HG03108 (cell line): ENCODE data around the gene RIIAD1.

ENCODE experiments used
- ATAC-seq: cut with Tn5 transposase; IDR thresholded peaks from one replicate; pipeline ENCODE4 v1.9.1; 2021; ENCODE audit warnings: moderate library complexity; ENCODE audit not compliant: unreplicated experiment

The RIIAD1 gene

DNA sequence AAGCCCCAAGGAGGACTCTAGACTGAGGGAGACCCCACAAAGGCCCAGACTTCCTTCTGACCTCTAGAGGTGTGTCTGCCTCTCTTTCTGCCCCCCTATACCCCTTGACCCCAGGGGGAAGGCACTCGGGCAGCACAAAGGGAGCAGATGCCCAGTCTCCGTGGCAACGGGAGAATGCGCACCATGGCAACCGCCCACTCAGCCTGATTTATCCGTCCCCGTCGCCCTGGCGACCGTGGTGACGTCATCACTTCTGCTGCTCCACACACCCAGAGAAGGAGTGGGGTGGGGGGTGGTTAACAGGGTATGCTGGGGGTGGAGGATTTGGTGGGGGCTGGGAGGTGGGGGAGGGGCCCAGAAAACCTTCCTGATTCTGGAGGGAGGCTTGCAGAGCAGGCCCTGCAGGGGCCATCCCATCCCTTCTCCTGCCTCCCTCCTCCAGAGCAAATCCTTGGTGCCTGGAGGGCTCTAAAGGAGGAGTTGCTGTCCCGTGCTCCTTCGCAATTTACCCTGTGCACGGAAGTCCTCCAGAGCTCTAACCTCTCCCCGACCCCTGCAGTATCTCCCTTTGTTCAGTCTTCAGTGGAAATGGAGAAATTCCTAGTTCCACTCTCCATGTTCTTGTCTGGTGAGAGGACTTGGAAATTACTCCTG lies 11.0 kb upstream of the RIIAD1 start:
- no peak for ATAC-seq

GRCh38 chr1:151711044-151711800 lies 10.1 kb upstream of the RIIAD1 start:
- no peak for ATAC-seq

DNA sequence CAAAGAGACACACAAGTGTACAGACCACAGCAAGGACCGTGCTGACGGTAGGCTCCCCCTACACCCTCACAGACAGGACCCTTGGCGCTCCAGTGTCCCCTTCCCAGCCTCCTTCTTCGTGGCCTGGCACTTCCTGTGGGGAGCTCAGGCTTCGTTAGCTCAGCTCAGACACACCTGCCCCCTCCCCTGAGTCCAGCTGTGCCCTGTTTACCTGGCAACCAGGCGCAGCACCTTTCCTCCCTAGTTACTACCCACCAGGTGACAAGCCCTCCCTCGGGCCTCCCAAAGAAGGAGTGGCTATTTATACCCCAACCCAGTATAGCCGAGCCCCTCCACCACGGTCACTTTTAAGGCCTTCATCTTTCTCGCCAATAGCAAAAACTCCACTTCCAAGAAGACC lies 9.4 kb upstream of the RIIAD1 start:
- no peak for ATAC-seq

- ATAC-seq, result no peak
These were observed 8.3 kb upstream of the RIIAD1 start for GRCh38 chr1:151713044-151713443.

GRCh38 chr1:151713874-151714273 lies 7.4 kb upstream of the RIIAD1 start:
- ATAC-seq, result no peak

- ATAC-seq, result no peak
These were observed 6.2 kb upstream of the RIIAD1 start for GRCh38 chr1:151714820-151715725.

DNA sequence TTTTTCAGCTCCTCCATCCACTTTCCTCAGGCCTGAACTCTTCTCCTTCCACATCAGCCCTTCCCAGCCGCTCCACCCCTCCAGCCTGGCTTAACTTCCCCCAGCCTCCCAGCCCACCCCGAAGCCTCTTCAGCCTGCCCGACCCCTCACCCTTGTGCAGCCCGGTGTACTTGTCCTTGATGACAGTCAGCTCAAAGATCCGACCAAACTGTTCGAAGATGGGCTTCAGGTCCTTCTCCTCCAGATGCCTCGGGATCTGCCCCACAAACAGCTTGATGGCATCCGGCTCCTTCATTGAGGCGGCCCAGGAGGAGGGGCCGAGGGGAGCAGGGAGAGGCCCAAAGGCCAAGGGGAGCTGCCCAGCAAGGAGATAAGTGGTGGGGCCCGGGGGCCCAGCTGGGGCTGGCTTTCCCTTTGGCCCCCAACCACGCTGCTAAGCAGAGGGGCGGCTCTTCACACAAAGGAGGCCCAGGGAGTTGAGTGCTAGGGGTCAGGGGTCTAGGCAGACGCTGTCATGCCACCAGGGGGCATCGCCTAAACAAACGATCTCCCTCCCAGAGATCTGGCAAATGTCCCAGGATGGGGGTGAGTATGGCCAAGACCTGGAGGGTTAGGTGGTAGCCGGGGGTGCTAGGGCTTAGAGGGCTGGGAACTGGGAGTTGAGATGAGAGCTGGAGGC lies 5.5 kb upstream of the RIIAD1 start:
- ATAC-seq, result no peak

- ATAC-seq, result no peak
These were observed 4.9 kb upstream of the RIIAD1 start for GRCh38 chr1:151716405-151716762.

DNA sequence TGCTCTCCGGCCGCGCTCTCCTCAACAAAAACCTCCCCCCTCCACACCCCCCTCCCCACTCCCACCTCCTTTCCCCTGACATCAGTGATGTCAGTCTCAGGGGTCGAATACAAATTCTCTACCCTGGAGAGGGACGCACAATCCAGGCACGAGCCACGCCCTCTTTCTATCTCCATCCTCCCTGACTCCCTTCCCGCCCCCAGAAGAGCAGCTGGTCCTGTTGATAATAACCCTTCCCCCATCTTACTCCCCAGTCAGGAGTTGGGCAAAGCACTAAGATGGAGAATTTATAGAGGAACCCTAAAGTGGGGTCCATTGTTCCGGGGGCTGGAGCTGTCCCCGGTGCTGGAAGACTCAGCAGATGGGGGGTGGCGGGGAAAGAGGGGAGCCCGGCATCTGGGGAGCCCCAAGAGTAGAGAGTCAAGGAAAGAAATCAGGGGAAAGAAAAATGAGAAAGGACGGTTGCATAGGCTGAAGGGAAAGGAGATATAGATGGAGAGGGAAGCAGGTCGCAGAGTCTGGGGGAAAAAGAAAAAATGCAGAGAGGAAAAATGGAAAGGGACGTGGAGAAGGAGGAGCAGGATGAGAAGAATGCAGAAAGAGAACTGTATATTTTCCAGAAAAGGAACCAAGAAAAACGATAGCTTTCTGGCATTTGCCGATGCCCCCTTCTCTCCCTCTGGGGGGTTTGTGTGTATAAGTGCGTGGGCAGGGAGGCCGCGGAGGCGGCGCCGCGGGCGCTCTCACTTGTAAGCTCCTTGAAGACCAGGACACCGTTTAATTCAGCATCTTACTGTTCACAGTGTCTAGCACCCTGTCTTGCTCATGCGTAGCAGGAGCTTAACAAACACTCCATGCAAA lies 4.3 kb upstream of the RIIAD1 start, which contains the start of gene CELF3:
TSS of gene CELF3 (minus strand) at position 33 of the 861 bp plus-strand sequence. CDS start 783 bp downstream, outside the sequence.
- ATAC-seq, result no peak

DNA sequence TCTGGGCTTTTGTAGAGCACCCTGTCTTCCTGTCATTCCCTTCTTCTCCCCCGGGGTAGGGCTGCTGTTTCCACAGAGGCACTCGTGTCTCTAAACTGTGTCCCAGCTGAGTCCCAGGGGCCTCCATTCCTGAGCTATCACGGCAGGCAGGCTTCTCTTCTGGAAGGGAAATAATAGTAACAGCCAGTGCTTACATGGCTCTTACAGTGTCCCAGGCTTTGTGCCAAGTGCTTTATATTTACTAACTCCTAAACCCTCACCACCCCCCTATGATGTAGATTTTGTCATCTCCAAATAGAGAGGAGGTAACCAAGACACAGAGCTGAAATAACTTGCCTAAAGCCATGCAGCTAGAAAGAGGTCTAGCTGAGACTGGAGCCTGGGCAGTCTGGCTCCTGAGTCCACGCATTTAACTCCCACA lies 3.3 kb upstream of the RIIAD1 start:
- no peak for ATAC-seq

DNA sequence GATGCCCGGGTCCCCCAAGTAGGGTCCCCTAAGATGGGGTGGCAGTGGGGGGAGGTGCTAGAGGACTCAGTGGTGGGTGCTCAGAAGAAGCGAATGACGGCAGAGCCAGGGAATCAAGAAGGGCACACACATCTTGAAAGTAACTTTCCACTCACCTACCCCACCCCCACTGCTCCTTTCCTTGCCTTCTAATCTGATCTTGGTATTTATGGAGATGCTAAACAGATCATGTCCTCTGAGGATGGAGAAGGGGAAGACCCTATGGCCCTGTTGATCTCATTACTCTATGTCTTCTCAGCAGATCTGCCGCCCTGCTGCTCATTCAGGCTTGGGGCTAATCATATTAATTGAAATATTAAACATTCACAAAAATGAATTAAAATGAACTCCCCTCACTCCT lies 2.7 kb upstream of the RIIAD1 start:
- ATAC-seq, result no peak

DNA sequence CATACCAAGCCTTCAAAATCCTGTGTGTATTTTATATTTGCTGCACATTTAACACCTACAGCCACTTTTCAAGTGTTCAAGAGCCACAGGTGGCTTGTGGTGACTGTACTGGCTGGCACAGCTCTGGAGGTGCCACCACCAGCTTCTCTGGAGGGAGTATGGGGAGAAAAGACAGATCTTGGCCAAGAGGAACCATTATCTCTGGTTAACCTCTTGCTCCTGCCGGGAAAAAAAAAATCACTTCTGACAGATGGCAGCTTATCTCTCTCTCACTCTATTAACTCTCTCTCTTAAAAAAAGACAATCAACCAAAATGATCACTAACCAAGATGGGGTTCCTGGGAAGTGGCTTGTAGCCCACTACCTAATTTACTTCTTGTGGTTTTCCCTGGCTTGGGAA lies 1.2 kb upstream of the RIIAD1 start:
- no peak for ATAC-seq

- no peak for ATAC-seq
These were observed 768 bp upstream of the RIIAD1 start for GRCh38 chr1:151720554-151720953.

GRCh38 chr1:151721788-151722510 lies 627 bp downstream of the RIIAD1 start:
- no peak for ATAC-seq

GRCh38 chr1:151723726-151724370 lies 2.5 kb downstream of the RIIAD1 start:
- no peak for ATAC-seq

DNA sequence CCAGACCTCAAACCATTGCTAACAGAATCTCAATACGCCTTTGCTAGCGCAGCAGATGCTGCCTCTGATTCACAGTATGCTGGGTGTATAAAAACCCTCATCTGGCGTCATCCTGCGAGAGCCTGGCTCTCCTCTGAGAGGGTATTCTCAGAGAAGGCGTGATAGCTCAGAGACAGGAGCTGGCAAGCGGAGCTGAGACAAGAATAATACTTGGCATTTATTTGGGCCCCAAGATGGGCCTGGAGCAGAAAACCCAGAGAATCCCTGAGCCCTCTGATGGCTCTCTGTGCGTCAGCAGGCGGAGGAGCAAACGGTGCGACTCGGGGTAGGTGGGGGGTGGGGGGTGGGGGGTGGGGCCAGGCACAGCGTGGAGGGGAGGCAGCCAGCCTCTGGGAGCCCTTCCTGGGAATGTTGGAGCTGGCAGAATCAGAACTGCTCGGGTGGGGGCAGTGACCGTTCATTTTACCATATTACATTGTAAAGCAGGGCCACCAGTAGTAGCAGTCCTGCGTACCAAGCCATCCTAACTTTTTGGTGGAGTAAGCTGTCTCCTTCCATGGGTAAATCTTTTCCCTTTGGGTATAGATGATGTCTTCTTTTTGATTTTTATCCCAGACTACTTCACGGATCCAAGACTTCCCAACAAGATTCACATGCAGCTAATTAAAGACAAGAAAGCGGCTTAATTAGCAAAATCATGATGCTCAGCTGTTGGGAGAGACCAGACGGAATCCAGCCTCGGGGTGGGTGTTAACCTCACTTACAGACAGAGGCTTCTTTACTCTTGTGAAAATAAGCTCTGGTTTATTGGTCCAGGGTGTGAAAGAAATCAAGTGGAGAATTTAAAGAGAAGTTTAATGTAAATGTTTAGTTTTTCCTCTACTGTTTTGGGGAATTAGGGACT lies 7.1 kb downstream of the RIIAD1 start:
- no peak for ATAC-seq

DNA sequence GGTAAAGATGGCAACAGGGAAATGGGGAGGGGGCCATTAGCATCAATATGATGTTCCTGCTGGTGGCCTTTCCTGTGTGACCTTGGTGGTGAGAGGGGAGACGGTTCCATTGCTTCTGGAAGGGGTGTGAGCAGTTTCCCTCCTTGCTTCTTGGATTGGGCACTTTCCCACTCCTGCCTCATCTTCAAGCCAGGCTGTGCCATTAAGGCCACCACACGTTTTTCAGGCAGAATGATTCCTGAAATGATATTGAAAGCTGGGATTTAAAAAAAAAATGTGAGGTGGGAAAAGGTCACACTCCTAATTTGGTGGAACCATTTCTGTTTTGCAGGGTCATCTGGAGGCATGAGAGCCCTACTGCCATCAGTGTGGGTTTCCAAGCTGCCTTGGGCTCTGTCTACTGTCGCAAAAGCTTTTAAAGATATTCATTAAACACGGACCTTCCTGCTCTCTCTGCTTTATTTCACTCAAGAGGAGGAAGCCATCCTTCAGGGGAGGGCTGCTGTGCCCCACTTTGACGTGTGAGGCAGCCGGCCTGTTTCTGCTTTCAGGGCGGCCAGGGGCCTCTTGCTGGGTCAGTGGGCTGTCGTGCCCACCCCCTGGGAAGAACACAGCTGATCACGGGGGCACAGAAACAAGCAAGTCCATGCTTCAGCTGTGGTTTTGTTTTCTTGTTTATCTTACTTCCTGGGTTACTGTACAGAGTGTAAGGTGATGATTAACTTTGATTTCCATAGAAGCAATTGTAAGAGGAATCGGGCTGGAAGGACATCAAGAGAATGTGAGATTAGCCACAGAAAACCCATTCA lies 8.0 kb downstream of the RIIAD1 start:
- ATAC-seq, result no peak
